Smooth muscle cell of the brain vasculature (primary cell): ENCODE results near the gene PTPN2.
"Not testable (repeated sequence)": the region's sequence is repeated elsewhere in the genome, so short reads cannot be mapped to it uniquely, and the experiment has no call there.

ENCODE experiments used
- DNase-seq: peaks from one replicate; pipeline ENCODE4 v3.0.0-alpha.2; 2012; ENCODE audit warnings: low read depth, low spot score

PTPN2 gene

GRCh38 chr18:12883684-12884405, at the start of gene PTPN2:
PTPN2 (minus strand) TSS chr18:12884237; CDS start chr18:12884141, 96 bp downstream.
- peak; percentile 87 for DNase-seq

- DNase-seq, result no peak
Observed at GRCh38 chr18:12933327-12933726, 49.3 kb upstream of the PTPN2 start.

GRCh38 chr18:12930908-12931307, 46.9 kb upstream of the PTPN2 start:
- DNase-seq, result no peak

GRCh38 chr18:12930376-12930775, 46.3 kb upstream of the PTPN2 start:
- no peak for DNase-seq

GRCh38 chr18:12929477-12930083, 45.5 kb upstream of the PTPN2 start:
- no peak for DNase-seq

GRCh38 chr18:12928641-12929040, 44.6 kb upstream of the PTPN2 start:
- DNase-seq, result no peak

GRCh38 chr18:12928206-12928605, 44.2 kb upstream of the PTPN2 start:
- no peak for DNase-seq

GRCh38 chr18:12924616-12925015, 40.6 kb upstream of the PTPN2 start:
- DNase-seq, result no peak

- DNase-seq, result no peak
Observed at GRCh38 chr18:12922266-12922665, 38.2 kb upstream of the PTPN2 start.

- DNase-seq, result no peak
Observed at GRCh38 chr18:12921178-12921577, 37.1 kb upstream of the PTPN2 start.

- no peak for DNase-seq
Observed at GRCh38 chr18:12911929-12912703, 28.1 kb upstream of the PTPN2 start.

- DNase-seq, result no peak
Observed at GRCh38 chr18:12911025-12911928, 27.2 kb upstream of the PTPN2 start.

GRCh38 chr18:12908706-12909105, 24.7 kb upstream of the PTPN2 start:
- DNase-seq, result no peak

- peak; percentile 52 for DNase-seq
Observed at GRCh38 chr18:12907258-12907925, 23.4 kb upstream of the PTPN2 start.

GRCh38 chr18:12906773-12907172, 22.7 kb upstream of the PTPN2 start:
- DNase-seq, result no peak

GRCh38 chr18:12906119-12906518, 22.1 kb upstream of the PTPN2 start:
- DNase-seq, result no peak

GRCh38 chr18:12904012-12904516, 20.0 kb upstream of the PTPN2 start:
- DNase-seq, result no peak

- not testable (repeated sequence) for DNase-seq
Observed at GRCh38 chr18:12901208-12901607, 17.2 kb upstream of the PTPN2 start.

GRCh38 chr18:12896784-12897333, 12.8 kb upstream of the PTPN2 start:
- not testable (repeated sequence) for DNase-seq

- no peak for DNase-seq
Observed at GRCh38 chr18:12895626-12896025, 11.6 kb upstream of the PTPN2 start.
